BLaER1 treated with 17β-estradiol and CSF1 and Interleukin-3, amounts not matched to agents 10 nM and 100 nM (cell line): ENCODE data around the gene C17orf58.

Experiments
- H3K27ac ChIP-seq, 11 experiments: shearing (Covaris generic); formaldehyde crosslinking; 2 replicates each; pipeline ENCODE4 v1.8.1; 2022
- H3K27me3 ChIP-seq, 11 experiments: shearing (Covaris generic); formaldehyde crosslinking; 2 replicates each; pipeline ENCODE4 v1.8.1; 2022
- H3K36me3 ChIP-seq, 11 experiments: shearing (Covaris generic); formaldehyde crosslinking; 2 replicates each; pipeline ENCODE4 v1.8.1; 2022
- H3K4me1 ChIP-seq, 10 experiments: shearing (Covaris generic); formaldehyde crosslinking; 2 replicates each; pipeline ENCODE4 v1.8.1; 2022
- H3K4me2 ChIP-seq, 11 experiments: shearing (Covaris generic); formaldehyde crosslinking; 2 replicates each; pipeline ENCODE4 v1.8.1; 2022
- H3K4me3 ChIP-seq, 10 experiments: shearing (Covaris generic); formaldehyde crosslinking; 2 replicates each; pipeline ENCODE4 v1.8.1; 2022
- H3K9ac ChIP-seq, 11 experiments: shearing (Covaris generic); formaldehyde crosslinking; 2 replicates each; pipeline ENCODE4 v1.8.1; 2022
- H3K9me3 ChIP-seq, 11 experiments: shearing (Covaris generic); formaldehyde crosslinking; replicated peaks in 1 of 11; 2 replicates each; pipeline ENCODE4 v1.8.1; 2022
- H4K20me1 ChIP-seq, 11 experiments: shearing (Covaris generic); formaldehyde crosslinking; 2 replicates each; pipeline ENCODE4 v1.8.1; 2022
- Cebpa-rat ChIP-seq, 11 experiments: shearing (Covaris generic); IDR thresholded peaks; 2 replicates each; pipeline ENCODE4 v1.8.1; 2022

The C17orf58 gene

GRCh38 chr17:68011199-68011665 is 15.0 kb upstream of the C17orf58 start:
- Histone ChIP-seq H3K4me3 (peak overlapping the region; percentile 11 to 59 (median 36); a peak in 12 of 20 replicates), H3K27ac (no peak overlapping the region), H3K9me3 (no peaks in the 10 kb centered on the region), H3K4me1 (peaks cover 0 to 7% (median 2%) of the 10 kb centered on the region in 10 experiments; a peak in 9 of 20 replicates), H4K20me1 (no peaks in the 10 kb centered on the region), H3K27me3 (no peaks in the 10 kb centered on the region), H3K9ac (peak overlapping the region in 2 of 11 experiments; percentile 42; a peak in 1 of 22 replicates), H3K36me3 (no peaks in the 10 kb centered on the region), H3K4me2 (peak overlapping the region in 9 of 11 experiments; percentile 14 to 87 (median 33); a peak in 15 of 22 replicates)
- no peak for TF ChIP-seq Cebpa-rat (IDR thresholded peaks at IDR 0.05)

- H3K4me3 ChIP-seq = no peak overlapping the region
- H3K4me1 ChIP-seq = peaks cover 0 to 7% (median 0%) of the 10 kb centered on the region in 10 experiments; a peak in 4 of 20 replicates
- H3K4me2 ChIP-seq = no peak overlapping the region
- H3K9ac ChIP-seq = no peak overlapping the region
- no peak for TF ChIP-seq Cebpa-rat (IDR thresholded peaks at IDR 0.05)
- no peak overlapping the region for H3K27ac ChIP-seq
- H3K36me3 ChIP-seq = no peaks in the 10 kb centered on the region
- 0 out of 22 replicates have a peak, but pooled peaks cover 0 to 8% (median 0%) of the 10 kb centered on the region in 11 experiments for H3K9me3 ChIP-seq
- H4K20me1 ChIP-seq = no peaks in the 10 kb centered on the region
- no peaks in the 10 kb centered on the region for H3K27me3 ChIP-seq
Measured at GRCh38 chr17:68006797-68007196, 10.5 kb upstream of the C17orf58 start.

GRCh38 chr17:68004201-68004600 is 7.9 kb upstream of the C17orf58 start:
- 0 out of 22 replicates have a peak, but pooled peaks cover 0 to 8% (median 0%) of the 10 kb centered on the region in 11 experiments for H3K9me3 ChIP-seq
- no peak overlapping the region for H3K4me3 ChIP-seq
- H3K9ac ChIP-seq = no peak overlapping the region
- no peak overlapping the region for H3K27ac ChIP-seq
- no peak overlapping the region for H3K4me2 ChIP-seq
- H4K20me1 ChIP-seq = no peaks in the 10 kb centered on the region
- H3K4me1 ChIP-seq = peaks cover 0 to 5% (median 0%) of the 10 kb centered on the region in 10 experiments; a peak in 4 of 20 replicates
- H3K27me3 ChIP-seq = peaks cover 0 to under 1% (median 0%) of the 10 kb centered on the region in 11 experiments; a peak in 1 of 22 replicates
- no peak for TF ChIP-seq Cebpa-rat (IDR thresholded peaks at IDR 0.05)
- no peaks in the 10 kb centered on the region for H3K36me3 ChIP-seq

DNA sequence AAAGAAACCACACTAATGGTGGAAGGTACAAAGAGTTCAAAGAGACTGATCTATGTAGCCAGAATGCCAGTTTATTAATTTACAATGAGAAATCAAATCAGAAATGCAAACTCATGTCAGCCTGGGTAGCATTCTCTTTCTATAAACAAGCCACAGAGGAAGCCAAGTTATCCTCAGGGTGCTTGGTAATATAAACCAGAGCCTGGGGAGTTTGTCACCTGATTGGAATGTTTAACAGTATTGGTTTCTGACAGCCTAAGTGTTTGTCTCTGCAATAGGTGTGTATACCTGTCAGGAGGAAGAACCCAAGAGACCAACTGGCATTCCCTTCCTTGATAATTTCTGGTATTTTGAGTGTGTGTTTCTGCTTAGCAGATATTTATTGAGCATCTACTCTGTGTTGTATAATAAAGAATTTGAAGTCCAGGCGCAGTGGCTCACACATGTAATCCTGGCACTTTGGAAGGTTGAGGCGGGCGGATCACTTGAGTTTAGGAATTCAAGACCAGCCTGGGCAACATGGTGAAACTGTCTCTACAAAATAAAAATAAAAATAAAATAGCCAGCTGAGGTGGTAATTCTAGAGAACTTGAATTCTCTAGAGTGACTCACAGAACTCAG is 3.1 kb upstream of the C17orf58 start:
- Histone ChIP-seq H3K9ac (no peak overlapping the region), H3K4me3 (no peak overlapping the region), H3K4me2 (no peak overlapping the region), H3K4me1 (peaks cover 13 to 16% (median 15%) of the 10 kb centered on the region in 10 experiments; a peak in 17 of 20 replicates), H3K9me3 (0 out of 22 replicates have a peak, but pooled peaks cover 0 to 8% (median 0%) of the 10 kb centered on the region in 11 experiments), H3K36me3 (no peaks in the 10 kb centered on the region), H3K27me3 (peaks cover 40 to 48% (median 44%) of the 10 kb centered on the region in 11 experiments), H3K27ac (no peak overlapping the region), H4K20me1 (peaks cover 0 to 15% (median 0%) of the 10 kb centered on the region in 11 experiments; a peak in 7 of 22 replicates)
- TF ChIP-seq Cebpa-rat (IDR thresholded peaks at IDR 0.05) = no peak

DNA sequence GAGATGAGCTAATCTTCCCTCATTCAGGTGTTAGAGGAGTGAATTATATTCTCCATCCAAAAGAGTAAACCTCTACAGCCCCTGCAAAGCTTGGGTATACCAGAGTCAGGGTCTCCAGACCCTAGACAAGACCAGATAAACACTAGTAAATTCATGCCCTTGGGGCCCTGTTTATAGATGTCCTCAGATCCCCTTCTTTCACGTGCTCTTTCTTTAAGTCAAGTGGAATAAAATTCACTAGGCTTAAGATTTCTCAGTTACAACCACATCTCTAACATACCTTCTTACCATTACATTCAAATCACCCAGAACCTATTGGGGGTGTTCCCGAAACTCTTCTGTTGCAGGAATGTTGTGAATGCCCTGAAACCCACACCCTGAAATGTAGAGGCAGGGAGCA is 2.2 kb upstream of the C17orf58 start:
- no peak overlapping the region for H3K4me2 ChIP-seq
- H3K9ac ChIP-seq = no peak overlapping the region
- no peak overlapping the region for H3K4me3 ChIP-seq
- peaks cover 0 to 15% (median 0%) of the 10 kb centered on the region in 11 experiments; a peak in 7 of 22 replicates for H4K20me1 ChIP-seq
- no peaks in the 10 kb centered on the region for H3K36me3 ChIP-seq
- TF ChIP-seq Cebpa-rat (IDR thresholded peaks at IDR 0.05) = no peak
- 0 out of 22 replicates have a peak, but pooled peaks cover 0 to 8% (median 0%) of the 10 kb centered on the region in 11 experiments for H3K9me3 ChIP-seq
- H3K4me1 ChIP-seq = peaks cover 13 to 21% (median 18%) of the 10 kb centered on the region in 10 experiments; a peak in 18 of 20 replicates
- H3K27ac ChIP-seq = no peak overlapping the region
- H3K27me3 ChIP-seq = peaks cover 44 to 57% (median 52%) of the 10 kb centered on the region in 11 experiments

- H3K27ac ChIP-seq = no peak overlapping the region
Measured at GRCh38 chr17:67995570-67996263, 552 bp downstream of the C17orf58 start.

DNA sequence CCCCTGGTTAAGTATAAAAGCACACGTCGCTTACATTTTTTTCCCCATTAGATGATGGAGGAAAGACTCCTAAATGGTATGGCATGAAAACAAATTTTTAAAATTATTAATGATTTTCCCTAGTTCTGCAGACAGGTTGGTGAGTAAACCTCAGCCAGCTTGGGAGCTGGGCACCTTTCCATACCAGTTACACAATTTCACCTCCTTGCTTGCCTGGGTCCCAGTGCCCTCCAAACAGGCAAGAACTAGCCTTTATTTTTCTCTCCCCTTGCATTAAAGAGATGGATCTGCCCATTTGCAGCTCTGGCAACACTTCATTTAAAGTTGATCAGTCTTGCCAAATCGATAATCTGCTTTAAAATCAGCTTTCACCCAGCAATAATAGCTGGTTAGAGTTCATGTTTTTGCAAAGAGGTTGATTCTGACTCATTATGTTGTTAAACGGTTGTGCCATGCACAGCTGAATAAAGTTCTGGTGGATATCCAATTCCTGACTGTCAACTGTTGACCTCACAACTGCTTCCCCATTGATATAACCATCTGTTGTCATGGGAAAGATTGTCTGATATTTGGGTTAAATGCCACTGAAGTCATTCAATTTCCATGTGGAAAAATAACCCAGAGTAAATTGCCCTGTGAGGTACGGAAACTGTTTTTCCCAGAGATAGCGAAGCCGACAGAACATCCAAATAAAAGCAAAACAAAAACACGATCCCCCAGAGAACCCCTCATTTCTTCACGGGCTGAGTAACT is 1.3 kb downstream of the C17orf58 start:
- Histone ChIP-seq H4K20me1 (peaks cover 0 to 19% (median 0%) of the 10 kb centered on the region in 11 experiments; a peak in 7 of 22 replicates), H3K4me3 (peak overlapping the region; percentile 46 to 67 (median 52)), H3K9ac (peak overlapping the region in 8 of 11 experiments; percentile 4 to 66 (median 50); a peak in 7 of 22 replicates), H3K9me3 (no peaks in the 10 kb centered on the region), H3K27me3 (peaks cover 44 to 73% (median 66%) of the 10 kb centered on the region in 11 experiments), H3K4me1 (peaks cover 19 to 30% (median 26%) of the 10 kb centered on the region in 10 experiments), H3K4me2 (peak overlapping the region; percentile 77 to 98 (median 87)), H3K36me3 (no peaks in the 10 kb centered on the region), H3K27ac (no peak overlapping the region)
- no peak for TF ChIP-seq Cebpa-rat (IDR thresholded peaks at IDR 0.05)

More at GRCh38 chr17:67995570-67996263, 552 bp downstream of the C17orf58 start:
- no peak for TF ChIP-seq Cebpa-rat (IDR thresholded peaks at IDR 0.05)
- H3K4me2 ChIP-seq = peak overlapping the region; percentile 77 to 98 (median 87)
- H3K4me1 ChIP-seq = peaks cover 19 to 30% (median 26%) of the 10 kb centered on the region in 10 experiments
- no peaks in the 10 kb centered on the region for H3K36me3 ChIP-seq
- peaks cover 44 to 73% (median 66%) of the 10 kb centered on the region in 11 experiments for H3K27me3 ChIP-seq
- no peaks in the 10 kb centered on the region for H3K9me3 ChIP-seq
- H4K20me1 ChIP-seq = peaks cover 0 to 19% (median 0%) of the 10 kb centered on the region in 11 experiments; a peak in 7 of 22 replicates
- H3K4me3 ChIP-seq = peak overlapping the region; percentile 46 to 67 (median 52)
- H3K9ac ChIP-seq = peak overlapping the region in 10 of 11 experiments; percentile 4 to 66 (median 36); a peak in 13 of 22 replicates

GRCh38 chr17:67993998-67994361 is 2.3 kb downstream of the C17orf58 start:
- H3K4me2 ChIP-seq = peak overlapping the region; percentile 66 to 94 (median 78)
- H4K20me1 ChIP-seq = peaks cover 0 to 19% (median 0%) of the 10 kb centered on the region in 11 experiments; a peak in 7 of 22 replicates
- H3K9me3 ChIP-seq = no peaks in the 10 kb centered on the region
- TF ChIP-seq Cebpa-rat (IDR thresholded peaks at IDR 0.05) = no peak
- peak overlapping the region; percentile 66 to 85 (median 79) for H3K4me3 ChIP-seq
- peak overlapping the region; percentile 72 to 93 (median 81) for H3K27ac ChIP-seq
- H3K4me1 ChIP-seq = peaks cover 19 to 30% (median 26%) of the 10 kb centered on the region in 10 experiments
- no peaks in the 10 kb centered on the region for H3K36me3 ChIP-seq
- peaks cover 44 to 73% (median 65%) of the 10 kb centered on the region in 11 experiments for H3K27me3 ChIP-seq
- H3K9ac ChIP-seq = peak overlapping the region; percentile 77 to 94 (median 87)
